Progenitor cell of endocrine pancreas (in vitro differentiated cells): Measurements from ENCODE around the gene KRTCAP2. TPM values are rescaled to one million over a fixed set of nuclear protein-coding genes. Genes with fewer than 3 reads are reported as not detected.

Source experiments
- DNase-seq: peaks from one replicate; pipeline ENCODE4 v3.0.0; 2021; ENCODE audit warnings: low spot score; ENCODE audit not compliant: unreplicated experiment
- H3K27ac Mint-ChIP-seq: 2 replicates; pipeline ENCODE4 v1.8.0; 2021; ENCODE audit warnings: mild to moderate bottlenecking, moderate library complexity, mixed read lengths
- H3K27me3 Mint-ChIP-seq: 2 replicates; pipeline ENCODE4 v1.8.0; 2021; ENCODE audit warnings: mixed read lengths
- H3K36me3 Mint-ChIP-seq: 2 replicates; pipeline ENCODE4 v1.8.0; 2022; ENCODE audit warnings: mixed read lengths; ENCODE audit not compliant: insufficient read depth
- H3K4me1 Mint-ChIP-seq: 2 replicates; pipeline ENCODE4 v1.8.0; 2021; ENCODE audit warnings: low read depth, mixed read lengths
- H3K4me3 Mint-ChIP-seq: 2 replicates; pipeline ENCODE4 v1.8.0; 2021; ENCODE audit warnings: low read depth, mild to moderate bottlenecking, moderate library complexity, mixed read lengths
- H3K9me3 Mint-ChIP-seq: 2 replicates; pipeline ENCODE4 v1.8.0; 2021; ENCODE audit warnings: low read depth, mixed read lengths
- total RNA-seq: library from RNA; stranded (reverse); gene quantifications from 2 replicates; pipeline ENCODE4 v1.2.1, GENCODE V29; 2021
- TF ChIP-seq, protein P1 (sequence below): fragments of 200-600 bp; sonication (generic); IDR thresholded peaks from one replicate; pipeline ENCODE4 v1.5.0; 2021; ENCODE audit warnings: antibody characterized with exemption, mild to moderate bottlenecking; ENCODE audit not compliant: unreplicated experiment

KRTCAP2 gene
- total RNA-seq, 1 donor from 2014 or later, result 146 TPM

DNA sequence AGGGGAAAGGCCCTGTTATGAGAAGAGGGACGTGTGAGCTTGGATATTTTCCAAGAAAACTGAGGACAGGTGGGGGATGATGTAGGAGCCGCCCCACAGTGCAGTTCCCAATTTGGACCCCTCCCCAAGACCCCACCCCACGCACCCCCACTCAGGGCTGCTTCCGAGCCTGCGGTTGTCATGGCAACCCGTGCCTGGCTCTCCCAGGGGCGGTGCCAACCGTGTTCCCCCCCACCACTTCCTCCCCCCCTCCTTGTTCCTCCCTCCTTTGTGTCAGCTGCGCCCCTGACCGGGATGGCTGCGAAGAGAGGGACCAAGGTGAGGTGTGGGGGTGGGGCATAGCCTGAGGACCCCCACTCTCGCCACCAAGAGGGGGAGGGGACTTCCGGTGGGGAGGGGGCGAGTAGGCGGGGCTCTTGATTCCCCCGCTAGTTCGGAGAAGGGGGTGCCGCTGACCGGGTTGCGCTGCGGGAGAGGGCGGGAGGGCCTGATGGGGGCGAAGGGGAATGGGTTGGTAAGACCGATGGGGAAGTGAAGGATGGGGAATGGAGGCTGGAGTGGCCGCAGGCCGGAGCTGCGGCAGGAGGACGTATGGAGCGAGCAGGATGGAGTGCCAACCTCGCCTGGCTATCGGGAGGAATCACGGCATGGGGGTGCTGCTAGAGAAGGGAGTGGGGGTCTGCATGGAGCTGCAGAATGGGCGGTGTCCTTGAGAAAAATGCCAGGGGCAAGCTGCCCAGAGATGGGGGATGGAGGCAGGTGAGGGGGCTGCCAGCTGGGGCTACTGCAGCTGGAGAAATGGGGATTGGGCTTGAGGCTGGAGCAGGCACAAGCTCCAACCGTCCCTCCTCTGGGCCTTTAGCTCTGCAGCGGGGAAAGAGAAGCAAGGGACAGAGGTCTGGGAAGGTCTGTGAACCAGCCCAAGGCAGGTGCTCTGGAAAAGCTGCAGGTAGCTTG, 1.5 kb upstream of the KRTCAP2 start:
- Mint-ChIP-seq H3K27me3 (no peaks in the 10 kb centered on the region), H3K36me3 (peaks cover 5% of the 10 kb centered on the region), H3K9me3 (no peaks in the 10 kb centered on the region), H3K4me1 (peaks cover 29% of the 10 kb centered on the region), H3K27ac (peak overlapping the region; percentile 93), H3K4me3 (peak overlapping the region; percentile 93)
- DNase-seq, result no peak
- TF ChIP-seq, protein P1, sequence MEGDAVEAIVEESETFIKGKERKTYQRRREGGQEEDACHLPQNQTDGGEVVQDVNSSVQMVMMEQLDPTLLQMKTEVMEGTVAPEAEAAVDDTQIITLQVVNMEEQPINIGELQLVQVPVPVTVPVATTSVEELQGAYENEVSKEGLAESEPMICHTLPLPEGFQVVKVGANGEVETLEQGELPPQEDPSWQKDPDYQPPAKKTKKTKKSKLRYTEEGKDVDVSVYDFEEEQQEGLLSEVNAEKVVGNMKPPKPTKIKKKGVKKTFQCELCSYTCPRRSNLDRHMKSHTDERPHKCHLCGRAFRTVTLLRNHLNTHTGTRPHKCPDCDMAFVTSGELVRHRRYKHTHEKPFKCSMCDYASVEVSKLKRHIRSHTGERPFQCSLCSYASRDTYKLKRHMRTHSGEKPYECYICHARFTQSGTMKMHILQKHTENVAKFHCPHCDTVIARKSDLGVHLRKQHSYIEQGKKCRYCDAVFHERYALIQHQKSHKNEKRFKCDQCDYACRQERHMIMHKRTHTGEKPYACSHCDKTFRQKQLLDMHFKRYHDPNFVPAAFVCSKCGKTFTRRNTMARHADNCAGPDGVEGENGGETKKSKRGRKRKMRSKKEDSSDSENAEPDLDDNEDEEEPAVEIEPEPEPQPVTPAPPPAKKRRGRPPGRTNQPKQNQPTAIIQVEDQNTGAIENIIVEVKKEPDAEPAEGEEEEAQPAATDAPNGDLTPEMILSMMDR, result no peak

DNA sequence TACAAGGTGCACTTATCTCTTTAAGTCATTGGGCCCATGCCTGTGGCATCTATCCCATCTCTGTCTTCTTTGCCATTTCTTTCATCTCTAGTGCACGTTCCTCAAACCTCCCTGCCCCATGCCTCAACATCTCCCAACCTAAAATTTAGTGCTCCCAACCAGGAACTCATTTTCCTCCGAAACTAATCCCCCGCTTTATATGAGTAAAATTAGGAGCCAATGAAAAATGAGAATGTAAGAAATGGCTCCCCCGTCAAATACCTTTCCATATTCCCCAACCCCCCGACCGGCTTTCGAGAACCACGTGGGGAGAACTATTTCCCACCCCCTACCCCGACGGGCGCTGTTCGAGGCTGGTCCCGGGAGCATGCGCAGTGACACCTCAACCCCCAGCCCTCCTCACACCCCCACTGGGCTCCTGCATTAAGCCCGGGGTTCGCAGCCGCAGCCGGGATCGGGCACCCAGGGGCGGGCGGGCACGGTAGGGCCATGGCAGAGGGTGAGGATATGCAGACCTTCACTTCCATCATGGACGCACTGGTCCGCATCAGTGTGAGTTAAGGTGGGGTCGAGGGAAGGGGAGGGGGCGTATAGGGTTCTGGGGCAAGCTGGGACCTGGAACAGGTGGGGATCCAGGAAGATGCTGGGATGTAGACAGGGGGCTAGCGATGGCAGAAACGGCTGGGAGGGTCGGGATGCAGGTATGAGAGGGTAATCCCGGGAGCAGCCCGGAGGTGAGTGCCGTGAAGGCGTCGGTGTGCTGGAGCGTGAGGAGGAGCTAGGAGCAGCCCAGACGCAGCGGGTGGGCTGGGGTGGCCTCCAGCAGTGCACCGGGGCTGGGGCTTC, 597 bp upstream of the KRTCAP2 start, which contains the start of gene TRIM46:
TSS of gene TRIM46 (plus strand) at position 372 of the 846 bp plus-strand sequence. CDS start at position 490, 118 bp downstream.
- TF ChIP-seq, protein P1, result no peak
- H3K27me3 Mint-ChIP-seq, result no peaks in the 10 kb centered on the region
- H3K9me3 Mint-ChIP-seq, result no peaks in the 10 kb centered on the region
- H3K4me3 Mint-ChIP-seq, result peak within 1 kb of the TSS; percentile 93
- H3K36me3 Mint-ChIP-seq, result peaks cover 6% of the 10 kb centered on the region
- peaks cover 29% of the 10 kb centered on the region for H3K4me1 Mint-ChIP-seq
- no peak for DNase-seq
- peak within 1 kb of the TSS; percentile 96 for H3K27ac Mint-ChIP-seq

DNA sequence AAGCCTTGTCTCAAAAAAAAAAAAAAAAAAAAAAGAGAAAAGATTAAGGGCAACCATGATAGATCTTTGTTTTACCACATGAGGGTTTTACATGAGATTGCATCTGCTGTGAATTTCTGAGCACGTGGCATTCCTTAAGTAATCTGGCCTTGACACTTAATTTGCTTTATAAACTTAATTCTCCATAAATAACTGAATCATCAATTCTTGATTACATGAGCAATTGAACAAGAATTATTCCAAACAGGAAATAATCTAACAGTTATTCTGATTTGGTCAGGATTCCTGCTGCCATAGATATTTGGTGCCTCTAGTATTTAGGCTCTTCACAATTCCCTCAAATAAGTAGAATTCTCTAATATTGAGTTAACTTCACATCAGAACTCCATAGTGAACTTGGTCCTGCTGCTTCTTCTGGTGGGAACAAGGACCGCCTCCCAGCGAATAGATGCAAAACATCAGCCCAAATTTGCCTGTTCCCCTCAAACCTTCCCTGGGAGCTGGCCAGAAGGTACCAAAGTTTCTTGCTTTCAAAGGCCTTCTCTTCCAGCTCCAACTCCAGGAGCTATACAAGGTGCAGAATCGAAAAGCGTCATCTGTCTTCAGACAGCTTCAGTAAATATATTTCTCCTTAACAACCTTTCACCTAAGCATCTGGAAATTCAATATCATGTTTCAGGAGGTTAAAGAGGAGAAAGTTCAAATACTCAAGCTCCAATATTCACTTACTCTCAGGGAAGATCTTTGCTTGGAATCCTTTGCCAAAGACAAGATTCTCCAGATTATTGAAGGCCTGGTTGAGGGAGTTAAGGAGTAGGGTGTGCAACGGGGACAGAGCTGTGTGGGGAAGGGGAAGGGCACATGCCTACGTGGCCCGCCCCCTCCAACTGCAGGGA, 1.0 kb downstream of the KRTCAP2 start:
- TF ChIP-seq, protein P1, result no peak
- Mint-ChIP-seq H3K4me3 (peak overlapping the region; percentile 93), H3K9me3 (no peaks in the 10 kb centered on the region), H3K27ac (peak overlapping the region; percentile 96), H3K4me1 (peaks cover 32% of the 10 kb centered on the region), H3K27me3 (peaks cover under 1% of the 10 kb centered on the region), H3K36me3 (peaks cover 4% of the 10 kb centered on the region)
- no peak for DNase-seq

DNA sequence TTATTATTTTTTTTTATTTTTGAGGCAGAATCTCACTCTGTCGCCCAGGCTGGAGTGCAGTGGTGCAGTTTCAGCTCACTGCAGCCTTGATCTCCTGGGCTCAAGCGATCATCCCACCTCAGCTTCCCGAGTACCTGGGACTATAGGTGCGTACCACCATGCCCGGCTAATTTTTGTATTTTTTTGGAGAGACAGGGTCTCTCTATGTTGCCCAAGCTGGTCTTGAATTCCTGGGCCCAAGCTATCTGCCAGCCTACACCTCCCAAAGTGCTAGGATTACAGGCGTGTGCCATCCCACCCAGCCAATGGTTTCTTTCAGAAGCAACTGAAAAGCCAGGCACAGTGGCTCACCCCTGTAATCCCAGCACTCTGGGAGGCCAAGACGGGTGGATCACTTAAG, 2.3 kb downstream of the KRTCAP2 start:
- no peaks in the 10 kb centered on the region for H3K9me3 Mint-ChIP-seq
- TF ChIP-seq, protein P1, result no peak
- no peak for DNase-seq
- no peak overlapping the region for H3K27ac Mint-ChIP-seq
- peaks cover 2% of the 10 kb centered on the region for H3K27me3 Mint-ChIP-seq
- H3K36me3 Mint-ChIP-seq, result peaks cover 4% of the 10 kb centered on the region
- H3K4me1 Mint-ChIP-seq, result peaks cover 25% of the 10 kb centered on the region
- peak overlapping the region; percentile 9 for H3K4me3 Mint-ChIP-seq
